ENCODE data around the gene FOXP4. TPM values are rescaled to one million over a fixed set of nuclear protein-coding genes. Genes with fewer than 3 reads are reported as not detected.

The FOXP4 gene
- total RNA-seq, 1 donor: 2.2 TPM

GRCh38 chr6:41570259-41570615 lies 24.1 kb downstream of the FOXP4 start:
- no peak overlapping the region for H3K4me3 ChIP-seq (ENCODE audit: low read depth, low read length)
- no peak for TF ChIP-seq CTCF (IDR thresholded peaks at IDR 0.05; ENCODE audit: insufficient read depth, low read depth, low read length)
- DNase-seq (ENCODE audit: low read depth): no peak

GRCh38 chr6:41571021-41571780 lies 25.0 kb downstream of the FOXP4 start:
- no peak overlapping the region for H3K4me3 ChIP-seq (ENCODE audit: low read depth, low read length)
- DNase-seq (ENCODE audit: low read depth): peak; percentile 84
- no peak for TF ChIP-seq CTCF (IDR thresholded peaks at IDR 0.05; ENCODE audit: insufficient read depth, low read depth, low read length)

- no peak for DNase-seq (ENCODE audit: low read depth)
- H3K4me3 ChIP-seq (ENCODE audit: low read depth, low read length): no peak overlapping the region
- no peak for TF ChIP-seq CTCF (IDR thresholded peaks at IDR 0.05; ENCODE audit: insufficient read depth, low read depth, low read length)
These were observed 26.4 kb downstream of the FOXP4 start for GRCh38 chr6:41572613-41573012.

- H3K4me3 ChIP-seq (ENCODE audit: low read depth, low read length): no peak overlapping the region
- no peak for DNase-seq (ENCODE audit: low read depth)
- TF ChIP-seq CTCF (IDR thresholded peaks at IDR 0.05; ENCODE audit: insufficient read depth, low read depth, low read length): no peak
These were observed 27.1 kb downstream of the FOXP4 start for GRCh38 chr6:41573276-41573675.

GRCh38 chr6:41573985-41574384 lies 27.8 kb downstream of the FOXP4 start:
- DNase-seq (ENCODE audit: low read depth): no peak
- no peak overlapping the region for H3K4me3 ChIP-seq (ENCODE audit: low read depth, low read length)
- TF ChIP-seq CTCF (IDR thresholded peaks at IDR 0.05; ENCODE audit: insufficient read depth, low read depth, low read length): no peak

- no peak overlapping the region for H3K4me3 ChIP-seq (ENCODE audit: low read depth, low read length)
- TF ChIP-seq CTCF (IDR thresholded peaks at IDR 0.05; ENCODE audit: insufficient read depth, low read depth, low read length): no peak
- DNase-seq (ENCODE audit: low read depth): no peak
These were observed 29.4 kb downstream of the FOXP4 start for GRCh38 chr6:41575598-41575997.

- DNase-seq (ENCODE audit: low read depth): peak; percentile 20
- no peak for TF ChIP-seq CTCF (IDR thresholded peaks at IDR 0.05; ENCODE audit: insufficient read depth, low read depth, low read length)
- H3K4me3 ChIP-seq (ENCODE audit: low read depth, low read length): no peak overlapping the region
These were observed 30.5 kb downstream of the FOXP4 start for GRCh38 chr6:41576667-41577066.
